Measurements from ENCODE around the gene SESN2. TPM values are rescaled to one million over a fixed set of nuclear protein-coding genes. Genes with fewer than 3 reads are reported as not detected.
A peak's percentile ranks its signal among the peaks of the same experiment; 100 is the strongest.

SESN2 gene
- total RNA-seq, 2 donors from 2014 or later, result 4.4 to 4.5 TPM

DNA sequence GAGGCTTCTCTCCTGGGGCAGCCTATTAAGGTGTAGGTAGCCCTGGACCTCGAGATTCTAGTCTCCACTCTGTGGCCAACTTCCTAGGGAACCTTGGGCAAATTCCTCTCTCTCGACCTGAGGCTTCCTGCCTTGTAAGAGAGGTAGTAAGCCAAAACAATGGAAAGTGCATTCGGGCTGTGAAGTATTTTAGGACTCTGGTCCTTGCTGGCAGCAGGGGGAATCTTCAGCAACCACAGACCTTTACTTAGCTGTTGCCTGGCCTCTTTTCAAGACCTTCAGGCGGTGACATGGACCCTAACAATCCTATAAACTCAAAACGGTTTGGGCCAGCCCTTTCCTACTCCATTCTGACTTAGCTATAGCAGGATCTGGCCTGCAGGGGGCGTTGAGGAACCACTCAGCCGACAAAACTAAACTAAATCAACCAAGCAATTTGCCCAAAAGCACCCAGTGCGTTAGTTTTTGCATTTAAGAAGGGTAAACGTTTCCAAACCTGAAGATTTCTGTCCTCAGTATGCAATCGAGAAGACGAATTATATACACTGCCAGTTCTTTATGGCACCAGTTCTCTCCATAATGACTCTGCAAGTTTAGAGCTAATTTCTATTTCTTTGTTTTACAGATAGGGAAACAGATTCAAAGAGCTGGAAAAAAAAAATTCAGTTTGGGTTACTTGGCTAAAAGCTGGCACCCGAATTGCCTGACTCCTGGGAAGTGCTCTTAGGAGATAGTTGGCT is 10.9 kb upstream of the SESN2 start:
- intact Hi-C loops (cut with DNase I), result loop anchor here in 1 of 2 donors (5.0 kb wide), 1 partner anchor 79 kb away; the partner anchor contains the start of gene MED18
- ATAC-seq, result peak; percentile 49 to 69

DNA sequence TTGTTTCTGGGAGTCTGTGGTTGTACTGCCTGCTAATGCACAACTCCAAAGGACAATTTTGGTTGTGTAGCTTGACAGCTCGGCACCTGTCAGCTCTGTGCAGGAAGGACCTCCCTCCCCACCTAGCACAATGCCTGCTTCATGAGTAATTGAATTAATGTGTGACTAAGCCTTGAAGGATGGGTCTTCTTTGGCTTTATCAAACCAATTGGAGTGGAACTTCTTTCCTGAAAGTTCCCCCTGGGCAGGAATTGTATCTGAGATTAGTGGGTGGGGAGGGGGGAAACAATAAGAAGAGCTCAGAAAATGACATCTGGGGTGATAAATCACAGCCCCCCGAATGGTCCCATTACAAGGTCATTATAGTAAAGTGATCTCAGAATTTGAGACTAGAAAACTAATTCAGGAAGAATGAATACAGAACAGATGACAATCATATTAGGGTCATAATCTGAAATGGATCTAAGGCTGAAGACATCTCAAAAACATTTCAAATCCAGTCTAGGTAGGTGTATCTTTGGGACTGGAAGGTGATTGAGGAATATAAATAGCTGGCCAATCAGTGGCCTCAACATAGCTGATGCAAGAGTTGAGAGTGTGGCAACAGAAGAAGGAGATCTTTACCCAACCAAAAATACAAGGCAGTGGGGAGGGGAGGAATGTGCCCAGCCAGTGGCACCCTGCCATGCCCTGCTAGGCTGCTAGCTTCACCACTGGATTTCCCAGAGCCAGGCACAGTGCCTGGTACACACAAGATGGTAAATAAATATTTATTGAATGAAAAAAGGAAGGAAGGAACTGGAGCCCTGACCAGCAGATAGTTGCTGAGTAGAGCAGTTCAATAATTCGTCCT is 10.1 kb upstream of the SESN2 start:
- intact Hi-C loops (cut with DNase I), result loop anchor here in 1 of 2 donors (5.0 kb wide), 1 partner anchor 78 kb away; the partner anchor contains the start of gene MED18
- peak; percentile 53 for DNase-seq
- peak; percentile 31 to 32 for ATAC-seq

More for the DNA sequence above, 10.9 kb upstream of the SESN2 start:
- peak; percentile 81 for DNase-seq

DNA sequence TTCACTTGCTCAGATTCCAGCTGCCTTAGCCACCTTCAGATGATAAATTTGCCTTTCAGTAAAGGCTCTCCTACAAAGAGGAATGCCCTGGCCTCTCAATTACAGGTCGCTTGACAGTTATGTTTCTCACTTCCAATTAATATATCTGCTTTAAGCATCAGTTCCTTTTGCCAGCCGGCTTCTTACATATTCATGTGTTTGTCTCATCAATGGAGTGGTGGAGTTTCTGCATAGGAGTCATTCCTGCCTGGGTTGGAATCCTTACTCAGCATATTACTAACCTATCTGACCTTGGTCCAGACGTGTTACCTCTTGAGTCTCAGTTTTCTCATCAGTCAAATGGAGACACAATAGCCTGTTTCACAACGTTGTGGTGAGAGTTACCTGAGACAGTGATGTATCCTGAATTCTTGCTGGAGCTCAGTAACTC is 9.4 kb upstream of the SESN2 start:
- no peak for DNase-seq
- no peak for ATAC-seq
- intact Hi-C loops (cut with DNase I), result loop anchor here in 1 of 2 donors (5.0 kb wide), 1 partner anchor 77 kb away; the partner anchor contains the start of gene MED18

DNA sequence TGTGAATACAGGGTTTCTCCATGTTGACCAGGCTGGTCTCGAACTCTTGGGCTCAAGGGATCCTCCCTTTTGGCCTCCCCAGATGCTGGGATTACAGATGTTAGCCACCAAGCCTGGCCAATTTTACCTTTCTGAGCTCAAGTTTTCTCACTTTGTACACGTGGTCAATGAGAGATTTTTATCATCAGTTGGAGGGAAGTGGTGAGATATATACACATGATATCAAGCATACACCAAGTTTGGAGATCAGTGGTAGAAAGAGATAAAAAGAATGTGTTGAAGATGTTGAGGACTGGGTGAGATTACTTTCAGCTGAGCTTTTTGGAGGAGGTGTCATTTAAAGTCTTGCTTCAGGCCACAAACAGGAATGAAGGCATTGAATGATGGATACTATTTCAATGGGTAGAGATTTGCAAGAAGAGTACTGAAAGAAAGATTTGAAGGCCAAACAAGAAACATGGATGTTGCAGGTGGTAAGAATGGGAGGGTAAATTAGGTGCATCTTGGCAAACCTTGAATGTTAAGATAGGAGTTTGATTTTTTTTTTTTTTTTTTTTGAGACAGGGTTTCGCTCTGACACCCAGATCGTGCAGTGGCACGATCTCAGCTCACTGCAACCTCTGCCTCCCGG is 3.0 kb upstream of the SESN2 start:
- ATAC-seq (no peak), DNase-seq (no peak)
- intact Hi-C loops (cut with DNase I), result no loop called here

DNA sequence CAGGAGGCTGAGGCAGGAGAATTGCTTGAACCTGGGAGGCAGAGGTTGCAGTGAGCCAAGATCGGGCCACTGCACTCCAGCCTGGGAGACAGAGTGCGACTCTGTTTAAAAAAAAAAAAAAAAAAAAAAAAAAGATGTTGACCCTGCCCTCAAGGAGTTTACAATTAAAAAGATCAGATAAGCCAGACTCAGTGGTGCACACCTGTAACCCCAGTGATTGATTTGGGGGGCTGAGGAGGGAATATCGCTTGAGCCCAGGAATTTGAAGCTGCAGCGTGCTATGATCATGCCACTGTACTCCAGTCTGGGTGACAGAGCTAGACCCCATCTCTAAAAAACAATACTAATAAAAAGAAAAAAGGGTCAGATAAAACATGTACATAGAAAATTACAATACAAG is 1.6 kb upstream of the SESN2 start:
- intact Hi-C loops (cut with DNase I), result no loop called here
- ATAC-seq, result no peak
- DNase-seq, result no peak

DNA sequence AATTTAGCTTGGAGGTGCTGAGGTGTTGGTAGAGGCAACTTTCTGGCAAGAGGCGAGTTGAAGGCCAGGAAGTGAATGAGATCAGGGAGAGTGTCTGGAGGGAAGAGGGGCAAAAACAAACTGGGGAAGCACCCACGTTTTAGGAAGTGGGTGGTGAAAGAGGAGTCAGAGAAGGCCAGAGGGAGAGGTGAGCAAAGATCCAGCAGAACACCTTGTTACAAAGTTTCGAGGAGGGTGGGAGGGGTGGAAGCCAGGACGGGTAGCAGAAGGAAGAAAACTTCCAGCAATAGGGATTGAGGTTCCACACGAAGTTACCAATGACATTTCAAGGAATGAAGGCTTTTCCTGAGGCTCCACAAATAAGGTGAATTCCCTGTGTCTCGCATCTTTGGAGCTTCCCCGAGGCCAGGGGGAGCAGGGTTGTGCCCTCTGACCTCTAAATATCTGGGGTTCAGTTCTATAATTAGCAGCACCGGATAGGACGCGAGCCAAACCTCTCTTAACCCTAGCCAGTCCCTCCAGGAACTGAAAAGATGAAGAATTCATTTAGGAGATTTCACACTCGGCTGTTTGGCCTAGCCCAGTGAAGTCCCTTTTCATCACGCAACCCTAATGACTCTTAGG is 578 bp upstream of the SESN2 start:
- intact Hi-C loops (cut with DNase I), result no loop called here
- ATAC-seq, result no peak
- DNase-seq, result no peak

GRCh38 chr1:28259934-28260802 is 850 bp downstream of the SESN2 start:
- intact Hi-C loops (cut with DNase I), result loop anchor here in 1 of 2 donors (10.0 kb wide), 1 partner anchor 55 kb away; no protein-coding TSS in a partner anchor
- peak; percentile 75 to 84 for ATAC-seq

GRCh38 chr1:28260803-28261174 is 1.5 kb downstream of the SESN2 start:
- ATAC-seq, result no peak
- intact Hi-C loops (cut with DNase I), result loop anchor here in 1 of 2 donors (10.0 kb wide), 1 partner anchor 54 kb away; no protein-coding TSS in a partner anchor
- DNase-seq, result no peak

More at GRCh38 chr1:28259934-28260802, 850 bp downstream of the SESN2 start:
- peak; percentile 82 for DNase-seq

DNA sequence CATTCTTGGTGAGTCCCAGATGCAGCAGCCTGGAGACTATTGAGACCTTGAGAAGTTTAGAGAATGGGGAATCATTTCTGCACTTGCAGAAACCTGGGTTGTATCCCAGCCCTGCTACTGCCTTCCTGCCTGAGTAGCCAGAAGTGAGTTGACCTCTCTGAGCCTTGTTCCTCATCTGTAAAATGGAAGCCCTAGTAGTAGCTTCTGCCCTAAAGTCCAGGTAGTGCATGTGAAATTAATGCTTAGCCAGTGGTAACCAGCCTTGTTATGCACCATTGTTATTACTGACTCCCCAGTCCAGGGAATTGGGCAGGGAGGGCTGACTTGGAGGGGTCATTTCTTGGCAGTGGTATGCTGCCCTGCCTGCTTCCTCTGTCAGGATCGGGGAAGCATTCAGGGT is 5.6 kb downstream of the SESN2 start:
- intact Hi-C loops (cut with DNase I), result loop anchor here in 1 of 2 donors (10.0 kb wide), 1 partner anchor 50 kb away; no protein-coding TSS in a partner anchor
- ATAC-seq (no peak), DNase-seq (no peak)

DNA sequence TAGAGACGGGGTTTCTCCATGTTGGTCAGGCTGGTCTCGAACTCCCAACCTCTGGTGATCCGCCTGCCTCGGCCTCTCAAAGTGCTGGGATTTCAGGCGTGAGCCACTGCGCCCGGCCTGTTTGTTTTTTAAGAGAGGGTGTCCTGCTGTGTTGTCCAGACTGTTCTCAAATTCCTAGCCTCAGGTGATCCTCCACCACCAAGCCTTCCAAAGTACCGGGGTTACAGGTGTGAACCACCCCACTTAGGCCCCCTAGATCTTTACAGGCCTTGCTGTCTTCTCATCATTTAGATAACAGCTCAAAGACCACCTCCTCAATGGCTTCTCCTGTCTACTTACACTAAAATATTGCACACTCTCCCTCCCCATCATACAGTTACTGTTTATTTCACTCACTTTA is 6.3 kb downstream of the SESN2 start:
- intact Hi-C loops (cut with DNase I), result loop anchor here in 1 of 2 donors (10.0 kb wide), 1 partner anchor 49 kb away; no protein-coding TSS in a partner anchor
- ATAC-seq (no peak), DNase-seq (no peak)

DNA sequence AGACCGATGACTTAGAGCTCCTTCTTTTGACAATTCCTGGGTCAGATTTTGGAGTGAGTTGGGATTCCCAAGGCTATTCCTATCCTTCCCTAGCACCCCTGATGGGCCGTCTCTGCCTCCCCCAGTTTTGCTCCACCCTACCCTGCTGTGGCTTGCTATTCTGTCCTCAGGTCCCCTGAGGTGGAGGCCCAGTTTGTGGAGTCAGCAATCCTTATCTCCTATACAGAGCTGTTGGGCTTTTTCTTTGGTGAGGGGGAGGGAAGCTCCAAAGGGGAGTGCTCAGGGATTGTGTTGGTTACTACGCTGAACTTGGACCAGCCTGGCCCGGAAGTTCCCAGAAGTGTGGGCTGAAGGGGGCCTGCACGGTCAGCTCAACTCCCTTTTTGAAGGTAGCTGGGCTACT is 7.6 kb downstream of the SESN2 start:
- ATAC-seq (peak; percentile 55 to 60), DNase-seq (no peak)
- intact Hi-C loops (cut with DNase I), result loop anchor here in 1 of 2 donors (10.0 kb wide), 1 partner anchor 48 kb away; no protein-coding TSS in a partner anchor

GRCh38 chr1:28267633-28268032 is 8.3 kb downstream of the SESN2 start:
- no peak for DNase-seq
- intact Hi-C loops (cut with DNase I), result loop anchor here in 1 of 2 donors (10.0 kb wide), 1 partner anchor 47 kb away; no protein-coding TSS in a partner anchor
- peak in 1 of 2 donors; percentile 46 for ATAC-seq

DNA sequence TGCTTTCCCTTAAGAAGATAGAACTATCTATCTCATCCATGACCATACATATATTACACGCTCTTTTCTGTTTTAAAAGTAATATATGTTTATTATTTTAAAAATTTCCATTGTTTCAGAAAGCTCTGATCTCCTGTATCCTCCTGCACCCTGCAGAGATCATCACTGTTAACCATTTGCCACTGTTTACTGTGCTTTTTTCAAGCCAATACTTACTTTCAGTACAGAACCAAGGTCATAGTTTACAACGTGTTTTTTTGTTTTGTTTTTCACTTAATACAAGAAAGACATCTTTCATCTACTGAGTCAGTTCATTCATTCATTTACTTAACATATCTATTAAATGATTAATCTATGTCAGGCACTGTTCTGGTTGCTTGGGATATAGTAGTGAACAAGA is 10.2 kb downstream of the SESN2 start:
- DNase-seq, result no peak
- no peak for ATAC-seq
- intact Hi-C loops (cut with DNase I), result loop anchor here in 1 of 2 donors (10.0 kb wide), 1 partner anchor 45 kb away; no protein-coding TSS in a partner anchor

GRCh38 chr1:28272215-28272852 is 13.0 kb downstream of the SESN2 start:
- intact Hi-C loops (cut with DNase I), result no loop called here
- ATAC-seq (no peak), DNase-seq (no peak)

- ATAC-seq (no peak), DNase-seq (no peak)
- intact Hi-C loops (cut with DNase I), result no loop called here
These were observed 14.0 kb downstream of the SESN2 start for GRCh38 chr1:28273216-28273860.

DNA sequence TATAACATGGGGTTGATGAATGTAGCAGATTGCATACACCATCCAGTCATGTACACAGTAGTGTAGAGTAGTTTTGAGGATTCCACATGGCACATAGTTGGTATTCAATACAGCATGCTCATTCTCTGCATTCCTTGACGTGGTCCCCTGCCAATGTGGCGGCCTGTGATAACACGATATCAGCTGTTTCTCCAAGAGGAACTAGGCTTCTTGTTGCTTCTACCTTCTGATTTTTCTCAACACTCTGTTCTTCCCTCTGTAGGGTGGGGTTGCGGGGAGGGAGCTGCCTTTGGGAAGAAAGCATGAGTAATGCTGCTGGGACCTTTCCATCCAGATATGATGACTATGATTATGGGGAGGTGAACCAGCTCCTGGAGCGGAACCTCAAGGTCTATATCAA is 19.4 kb downstream of the SESN2 start:
- no peak for ATAC-seq
- intact Hi-C loops (cut with DNase I), result no loop called here
- no peak for DNase-seq

GRCh38 chr1:28279721-28280120 is 20.4 kb downstream of the SESN2 start:
- intact Hi-C loops (cut with DNase I), result no loop called here
- DNase-seq, result no peak
- no peak for ATAC-seq
